HEK293 (cell line): ENCODE results near the gene CHMP4B.

Source experiments
- CTCF ChIA-PET: fragments of 350-600 bp; formaldehyde crosslinking; extraction: SDS; loops from one replicate; lab custom pipeline; 2021; ENCODE audit warnings: antibody characterized with exemption; lab: Yijun Ruan, JAX
- POLR2A ChIA-PET: fragments of 300-600 bp; formaldehyde crosslinking; extraction: SDS; loops from one replicate; lab custom pipeline; 2020; ENCODE audit warnings: antibody characterized with exemption, inconsistent platforms; lab: Yijun Ruan, JAX
- H3K27ac ChIP-seq: fragments of 200-500 bp; sonication (Bioruptor generic); 2 replicates; pipeline ENCODE4 v1.5.1; 2014; ENCODE audit warnings: low read depth, low read length, control low read depth, inconsistent platforms; ENCODE audit errors: extremely low read depth
- H3K36me3 ChIP-seq, 2 experiments: fragments of 200-500 bp in 1 of 2; sonication (Bioruptor generic) in 1 of 2; 1 replicate in 1 of 2; 2 replicates in 1 of 2; pipeline ENCODE4 v1.5.1; 2014 to 2017; ENCODE audit warnings: inconsistent platforms in 2 of 2, low read length in 2 of 2; ENCODE audit not compliant: control insufficient read depth in 2 of 2, insufficient read depth in 1 of 2
- H3K4me1 ChIP-seq: fragments of 200-500 bp; sonication (Bioruptor generic); 2 replicates; pipeline ENCODE4 v1.5.1; 2014; ENCODE audit warnings: mild to moderate bottlenecking, low read length, inconsistent platforms; ENCODE audit not compliant: control insufficient read depth, insufficient read depth
- H3K4me3 ChIP-seq: 2 replicates; pipeline ENCODE4 v1.5.1; 2011; ENCODE audit warnings: low read depth, mild to moderate bottlenecking, control low read depth, low read length, moderate library complexity
- H3K9me3 ChIP-seq: fragments of 200-500 bp; sonication (Bioruptor generic); 2 replicates; pipeline ENCODE4 v1.5.1; 2014; ENCODE audit warnings: low read depth, low read length, inconsistent platforms; ENCODE audit not compliant: control insufficient read depth, insufficient read depth
- EGR2 ChIP-seq: fragments of 450-650 bp; formaldehyde crosslinking; IDR thresholded peaks from 2 replicates; pipeline ENCODE4 v1.5.1; 2016; ENCODE audit warnings: low read depth, missing biosample characterization, missing genetic modification characterization
- GLIS1 ChIP-seq: fragments of 450-650 bp; formaldehyde crosslinking; IDR thresholded peaks from 2 replicates; pipeline ENCODE4 v1.5.1; 2016; ENCODE audit warnings: missing biosample characterization, missing genetic modification characterization
- KLF1 ChIP-seq: fragments of 450-650 bp; formaldehyde crosslinking; IDR thresholded peaks from 2 replicates; pipeline ENCODE4 v1.5.1; 2016; ENCODE audit warnings: missing biosample characterization, missing genetic modification characterization
- KLF7 ChIP-seq: fragments of 450-650 bp; formaldehyde crosslinking; IDR thresholded peaks from 2 replicates; pipeline ENCODE4 v1.5.1; 2016; ENCODE audit warnings: missing biosample characterization, missing genetic modification characterization, borderline replicate concordance
- RBAK ChIP-seq: fragments of 450-650 bp; formaldehyde crosslinking; IDR thresholded peaks from 2 replicates; pipeline ENCODE4 v1.5.1; 2016; ENCODE audit warnings: missing biosample characterization, missing genetic modification characterization
- REPIN1 ChIP-seq: fragments of 450-650 bp; formaldehyde crosslinking; IDR thresholded peaks from 2 replicates; pipeline ENCODE4 v1.5.1; 2017; ENCODE audit warnings: missing biosample characterization, missing genetic modification characterization, low read depth
- YY2 ChIP-seq: fragments of 450-650 bp; formaldehyde crosslinking; IDR thresholded peaks from 2 replicates; pipeline ENCODE4 v1.5.1; 2016; ENCODE audit warnings: missing biosample characterization, missing genetic modification characterization
- ZNF121 ChIP-seq: fragments of 450-650 bp; formaldehyde crosslinking; IDR thresholded peaks from 2 replicates; pipeline ENCODE4 v1.5.1; 2016; ENCODE audit warnings: missing biosample characterization, missing genetic modification characterization
- ZNF132 ChIP-seq: fragments of 450-650 bp; formaldehyde crosslinking; IDR thresholded peaks from 2 replicates; pipeline ENCODE4 v1.5.1; 2017; ENCODE audit warnings: missing biosample characterization, missing genetic modification characterization, borderline replicate concordance
- ZNF324 ChIP-seq: fragments of 450-650 bp; formaldehyde crosslinking; IDR thresholded peaks from 2 replicates; pipeline ENCODE4 v1.5.1; 2016; ENCODE audit warnings: missing biosample characterization, missing genetic modification characterization
- ZNF521 ChIP-seq: fragments of 450-650 bp; formaldehyde crosslinking; IDR thresholded peaks from 2 replicates; pipeline ENCODE4 v1.5.1; 2017; ENCODE audit warnings: missing biosample characterization, mild to moderate bottlenecking, missing genetic modification characterization
- ZNF600 ChIP-seq: fragments of 450-650 bp; formaldehyde crosslinking; IDR thresholded peaks from 2 replicates; pipeline ENCODE4 v1.5.1; 2016; ENCODE audit warnings: missing biosample characterization, missing genetic modification characterization
- ZNF624 ChIP-seq: fragments of 450-650 bp; formaldehyde crosslinking; IDR thresholded peaks from 2 replicates; pipeline ENCODE4 v1.5.1; 2017; ENCODE audit warnings: missing biosample characterization, missing genetic modification characterization
- TF ChIP-seq, protein P1 (sequence below): IDR thresholded peaks from 2 replicates; pipeline ENCODE4 v1.6.1; 2011; ENCODE audit warnings: mild to moderate bottlenecking, low read depth, low read length, borderline replicate concordance
- TF ChIP-seq, protein P2 (sequence below): fragments of 450-650 bp; formaldehyde crosslinking; IDR thresholded peaks from 2 replicates; pipeline ENCODE4 v1.5.1; 2016; ENCODE audit warnings: missing biosample characterization, missing genetic modification characterization
- TF ChIP-seq, protein P3 (sequence below): fragments of 450-650 bp; formaldehyde crosslinking; IDR thresholded peaks from 2 replicates; pipeline ENCODE4 v1.5.1; 2017; ENCODE audit warnings: missing biosample characterization, missing genetic modification characterization
- TF ChIP-seq, protein P4 (sequence below): fragments of 450-650 bp; formaldehyde crosslinking; IDR thresholded peaks from 2 replicates; pipeline ENCODE4 v1.5.0; 2017; ENCODE audit warnings: missing biosample characterization, missing genetic modification characterization, borderline replicate concordance
- TF ChIP-seq, protein P5 (sequence below): fragments of 450-650 bp; IDR thresholded peaks from 2 replicates; pipeline ENCODE4 v1.5.1; 2018; ENCODE audit warnings: missing biosample characterization, missing genetic modification characterization
- TF ChIP-seq, protein P6 (sequence below): sonication (generic); formaldehyde crosslinking; IDR thresholded peaks from 2 replicates; pipeline ENCODE4 v1.8.1; 2022; ENCODE audit warnings: mild to moderate bottlenecking, moderate library complexity, missing genetic modification reagents
- TF ChIP-seq, protein P7 (sequence below): fragments of 450-650 bp; formaldehyde crosslinking; conservative IDR thresholded peaks from 2 replicates; pipeline ENCODE4 v1.5.1; 2016; ENCODE audit warnings: low read depth, missing biosample characterization, missing genetic modification characterization

The CHMP4B gene

DNA sequence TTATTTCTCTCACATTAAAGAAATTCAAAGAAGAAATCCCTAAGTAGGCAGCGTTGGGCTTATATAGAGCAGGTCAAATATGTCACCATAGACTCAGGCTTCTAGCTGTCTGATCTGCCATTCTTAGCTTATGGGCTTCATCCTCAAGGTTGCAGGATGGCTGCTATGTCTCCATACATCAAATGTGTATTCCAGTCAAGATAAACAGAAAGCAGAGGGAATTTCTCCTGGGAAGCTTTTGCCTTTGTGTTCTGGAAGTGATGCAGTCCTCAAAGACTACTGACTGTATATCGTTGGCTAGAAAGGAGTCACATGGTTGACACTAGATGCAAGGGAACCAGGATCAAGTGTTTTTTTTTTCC is 43.4 kb upstream of the CHMP4B start:
- ChIA-PET POLR2A (no interaction called here), CTCF (interaction anchor here (0.6 kb wide), 1 partner anchor 324 kb away, joined by 3 read pairs; the partner anchor contains the start of gene SNTA1)
- Histone ChIP-seq H3K4me3 (no peak overlapping the region), H3K9me3 (no peaks in the 10 kb centered on the region), H3K4me1 (no peaks in the 10 kb centered on the region), H3K36me3 (peaks cover 0 to 3% of the 10 kb centered on the region in 2 experiments; a peak in 1 of 3 replicates), H3K27ac (no peak overlapping the region)
- TF ChIP-seq EGR2: no peak
- TF ChIP-seq YY2 (tag by site-specific recombination): no peak
- TF ChIP-seq, protein P1, sequence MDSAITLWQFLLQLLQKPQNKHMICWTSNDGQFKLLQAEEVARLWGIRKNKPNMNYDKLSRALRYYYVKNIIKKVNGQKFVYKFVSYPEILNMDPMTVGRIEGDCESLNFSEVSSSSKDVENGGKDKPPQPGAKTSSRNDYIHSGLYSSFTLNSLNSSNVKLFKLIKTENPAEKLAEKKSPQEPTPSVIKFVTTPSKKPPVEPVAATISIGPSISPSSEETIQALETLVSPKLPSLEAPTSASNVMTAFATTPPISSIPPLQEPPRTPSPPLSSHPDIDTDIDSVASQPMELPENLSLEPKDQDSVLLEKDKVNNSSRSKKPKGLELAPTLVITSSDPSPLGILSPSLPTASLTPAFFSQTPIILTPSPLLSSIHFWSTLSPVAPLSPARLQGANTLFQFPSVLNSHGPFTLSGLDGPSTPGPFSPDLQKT: no peak
- TF ChIP-seq, protein P2, sequence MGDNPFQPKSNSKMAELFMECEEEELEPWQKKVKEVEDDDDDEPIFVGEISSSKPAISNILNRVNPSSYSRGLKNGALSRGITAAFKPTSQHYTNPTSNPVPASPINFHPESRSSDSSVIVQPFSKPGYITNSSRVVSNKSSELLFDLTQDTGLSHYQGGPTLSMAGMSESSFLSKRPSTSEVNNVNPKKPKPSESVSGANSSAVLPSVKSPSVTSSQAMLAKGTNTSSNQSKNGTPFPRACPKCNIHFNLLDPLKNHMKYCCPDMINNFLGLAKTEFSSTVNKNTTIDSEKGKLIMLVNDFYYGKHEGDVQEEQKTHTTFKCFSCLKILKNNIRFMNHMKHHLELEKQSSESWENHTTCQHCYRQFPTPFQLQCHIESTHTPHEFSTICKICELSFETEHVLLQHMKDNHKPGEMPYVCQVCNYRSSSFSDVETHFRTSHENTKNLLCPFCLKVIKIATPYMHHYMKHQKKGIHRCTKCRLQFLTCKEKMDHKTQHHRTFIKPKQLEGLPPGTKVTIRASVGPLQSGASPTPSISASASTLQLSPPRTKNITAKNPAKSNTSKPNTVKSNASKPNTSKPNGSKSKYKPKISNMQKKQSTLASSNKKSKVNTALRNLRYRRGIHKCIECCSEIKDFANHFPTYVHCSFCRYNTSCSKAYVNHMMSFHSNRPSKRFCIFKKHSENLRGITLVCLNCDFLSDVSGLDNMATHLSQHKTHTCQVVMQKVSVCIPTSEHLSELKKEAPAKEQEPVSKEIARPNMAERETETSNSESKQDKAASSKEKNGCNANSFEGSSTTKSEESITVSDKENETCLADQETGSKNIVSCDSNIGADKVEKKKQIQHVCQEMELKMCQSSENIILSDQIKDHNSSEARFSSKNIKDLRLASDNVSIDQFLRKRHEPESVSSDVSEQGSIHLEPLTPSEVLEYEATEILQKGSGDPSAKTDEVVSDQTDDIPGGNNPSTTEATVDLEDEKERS (tag by site-specific recombination): no peak
- TF ChIP-seq GLIS1 (tag by site-specific recombination): no peak
- no peak for TF ChIP-seq ZNF521 (tag by site-specific recombination)
- no peak for TF ChIP-seq RBAK (tag by site-specific recombination)
- TF ChIP-seq ZNF132 (tag by site-specific recombination): no peak
- no peak for TF ChIP-seq KLF7 (tag by site-specific recombination)
- TF ChIP-seq, protein P3, sequence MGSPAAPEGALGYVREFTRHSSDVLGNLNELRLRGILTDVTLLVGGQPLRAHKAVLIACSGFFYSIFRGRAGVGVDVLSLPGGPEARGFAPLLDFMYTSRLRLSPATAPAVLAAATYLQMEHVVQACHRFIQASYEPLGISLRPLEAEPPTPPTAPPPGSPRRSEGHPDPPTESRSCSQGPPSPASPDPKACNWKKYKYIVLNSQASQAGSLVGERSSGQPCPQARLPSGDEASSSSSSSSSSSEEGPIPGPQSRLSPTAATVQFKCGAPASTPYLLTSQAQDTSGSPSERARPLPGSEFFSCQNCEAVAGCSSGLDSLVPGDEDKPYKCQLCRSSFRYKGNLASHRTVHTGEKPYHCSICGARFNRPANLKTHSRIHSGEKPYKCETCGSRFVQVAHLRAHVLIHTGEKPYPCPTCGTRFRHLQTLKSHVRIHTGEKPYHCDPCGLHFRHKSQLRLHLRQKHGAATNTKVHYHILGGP (tag by site-specific recombination): no peak
- no peak for TF ChIP-seq ZNF600 (tag by site-specific recombination)
- no peak for TF ChIP-seq ZNF624 (tag by site-specific recombination)
- TF ChIP-seq, protein P4, sequence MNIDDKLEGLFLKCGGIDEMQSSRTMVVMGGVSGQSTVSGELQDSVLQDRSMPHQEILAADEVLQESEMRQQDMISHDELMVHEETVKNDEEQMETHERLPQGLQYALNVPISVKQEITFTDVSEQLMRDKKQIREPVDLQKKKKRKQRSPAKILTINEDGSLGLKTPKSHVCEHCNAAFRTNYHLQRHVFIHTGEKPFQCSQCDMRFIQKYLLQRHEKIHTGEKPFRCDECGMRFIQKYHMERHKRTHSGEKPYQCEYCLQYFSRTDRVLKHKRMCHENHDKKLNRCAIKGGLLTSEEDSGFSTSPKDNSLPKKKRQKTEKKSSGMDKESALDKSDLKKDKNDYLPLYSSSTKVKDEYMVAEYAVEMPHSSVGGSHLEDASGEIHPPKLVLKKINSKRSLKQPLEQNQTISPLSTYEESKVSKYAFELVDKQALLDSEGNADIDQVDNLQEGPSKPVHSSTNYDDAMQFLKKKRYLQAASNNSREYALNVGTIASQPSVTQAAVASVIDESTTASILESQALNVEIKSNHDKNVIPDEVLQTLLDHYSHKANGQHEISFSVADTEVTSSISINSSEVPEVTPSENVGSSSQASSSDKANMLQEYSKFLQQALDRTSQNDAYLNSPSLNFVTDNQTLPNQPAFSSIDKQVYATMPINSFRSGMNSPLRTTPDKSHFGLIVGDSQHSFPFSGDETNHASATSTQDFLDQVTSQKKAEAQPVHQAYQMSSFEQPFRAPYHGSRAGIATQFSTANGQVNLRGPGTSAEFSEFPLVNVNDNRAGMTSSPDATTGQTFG (tag by site-specific recombination): no peak
- no peak for TF ChIP-seq ZNF121
- no peak for TF ChIP-seq KLF1 (tag by site-specific recombination)
- TF ChIP-seq, protein P5, sequence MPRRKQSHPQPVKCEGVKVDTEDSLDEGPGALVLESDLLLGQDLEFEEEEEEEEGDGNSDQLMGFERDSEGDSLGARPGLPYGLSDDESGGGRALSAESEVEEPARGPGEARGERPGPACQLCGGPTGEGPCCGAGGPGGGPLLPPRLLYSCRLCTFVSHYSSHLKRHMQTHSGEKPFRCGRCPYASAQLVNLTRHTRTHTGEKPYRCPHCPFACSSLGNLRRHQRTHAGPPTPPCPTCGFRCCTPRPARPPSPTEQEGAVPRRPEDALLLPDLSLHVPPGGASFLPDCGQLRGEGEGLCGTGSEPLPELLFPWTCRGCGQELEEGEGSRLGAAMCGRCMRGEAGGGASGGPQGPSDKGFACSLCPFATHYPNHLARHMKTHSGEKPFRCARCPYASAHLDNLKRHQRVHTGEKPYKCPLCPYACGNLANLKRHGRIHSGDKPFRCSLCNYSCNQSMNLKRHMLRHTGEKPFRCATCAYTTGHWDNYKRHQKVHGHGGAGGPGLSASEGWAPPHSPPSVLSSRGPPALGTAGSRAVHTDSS (tag by site-specific recombination): no peak
- no peak for TF ChIP-seq REPIN1
- TF ChIP-seq, protein P6, sequence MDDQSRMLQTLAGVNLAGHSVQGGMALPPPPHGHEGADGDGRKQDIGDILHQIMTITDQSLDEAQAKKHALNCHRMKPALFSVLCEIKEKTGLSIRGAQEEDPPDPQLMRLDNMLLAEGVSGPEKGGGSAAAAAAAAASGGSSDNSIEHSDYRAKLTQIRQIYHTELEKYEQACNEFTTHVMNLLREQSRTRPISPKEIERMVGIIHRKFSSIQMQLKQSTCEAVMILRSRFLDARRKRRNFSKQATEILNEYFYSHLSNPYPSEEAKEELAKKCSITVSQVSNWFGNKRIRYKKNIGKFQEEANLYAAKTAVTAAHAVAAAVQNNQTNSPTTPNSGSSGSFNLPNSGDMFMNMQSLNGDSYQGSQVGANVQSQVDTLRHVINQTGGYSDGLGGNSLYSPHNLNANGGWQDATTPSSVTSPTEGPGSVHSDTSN (CRISPR knock-in tag): no peak
- TF ChIP-seq, protein P7, sequence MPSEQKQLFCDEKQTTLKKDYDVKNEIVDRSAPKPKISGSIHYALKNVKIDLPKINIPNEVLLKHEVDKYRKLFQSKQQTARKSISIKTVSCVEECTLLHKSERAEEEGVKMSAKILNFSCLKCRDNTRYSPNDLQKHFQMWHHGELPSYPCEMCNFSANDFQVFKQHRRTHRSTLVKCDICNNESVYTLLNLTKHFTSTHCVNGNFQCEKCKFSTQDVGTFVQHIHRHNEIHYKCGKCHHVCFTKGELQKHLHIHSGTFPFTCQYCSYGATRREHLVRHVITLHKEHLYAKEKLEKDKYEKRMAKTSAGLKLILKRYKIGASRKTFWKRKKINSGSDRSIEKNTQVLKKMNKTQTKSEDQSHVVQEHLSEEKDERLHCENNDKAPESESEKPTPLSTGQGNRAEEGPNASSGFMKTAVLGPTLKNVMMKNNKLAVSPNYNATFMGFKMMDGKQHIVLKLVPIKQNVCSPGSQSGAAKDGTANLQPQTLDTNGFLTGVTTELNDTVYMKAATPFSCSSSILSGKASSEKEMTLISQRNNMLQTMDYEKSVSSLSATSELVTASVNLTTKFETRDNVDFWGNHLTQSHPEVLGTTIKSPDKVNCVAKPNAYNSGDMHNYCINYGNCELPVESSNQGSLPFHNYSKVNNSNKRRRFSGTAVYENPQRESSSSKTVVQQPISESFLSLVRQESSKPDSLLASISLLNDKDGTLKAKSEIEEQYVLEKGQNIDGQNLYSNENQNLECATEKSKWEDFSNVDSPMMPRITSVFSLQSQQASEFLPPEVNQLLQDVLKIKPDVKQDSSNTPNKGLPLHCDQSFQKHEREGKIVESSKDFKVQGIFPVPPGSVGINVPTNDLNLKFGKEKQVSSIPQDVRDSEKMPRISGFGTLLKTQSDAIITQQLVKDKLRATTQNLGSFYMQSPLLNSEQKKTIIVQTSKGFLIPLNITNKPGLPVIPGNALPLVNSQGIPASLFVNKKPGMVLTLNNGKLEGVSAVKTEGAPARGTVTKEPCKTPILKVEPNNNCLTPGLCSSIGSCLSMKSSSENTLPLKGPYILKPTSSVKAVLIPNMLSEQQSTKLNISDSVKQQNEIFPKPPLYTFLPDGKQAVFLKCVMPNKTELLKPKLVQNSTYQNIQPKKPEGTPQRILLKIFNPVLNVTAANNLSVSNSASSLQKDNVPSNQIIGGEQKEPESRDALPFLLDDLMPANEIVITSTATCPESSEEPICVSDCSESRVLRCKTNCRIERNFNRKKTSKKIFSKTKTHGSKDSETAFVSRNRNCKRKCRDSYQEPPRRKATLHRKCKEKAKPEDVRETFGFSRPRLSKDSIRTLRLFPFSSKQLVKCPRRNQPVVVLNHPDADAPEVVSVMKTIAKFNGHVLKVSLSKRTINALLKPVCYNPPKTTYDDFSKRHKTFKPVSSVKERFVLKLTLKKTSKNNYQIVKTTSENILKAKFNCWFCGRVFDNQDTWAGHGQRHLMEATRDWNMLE (tag by site-specific recombination): no peak
- no peak for TF ChIP-seq ZNF324 (tag by site-specific recombination)
